GM18499 (cell line): ENCODE data around the gene MEFV.

Source experiments
- ATAC-seq: cut with Tn5 transposase; IDR thresholded peaks from one replicate; pipeline ENCODE4 v1.9.1; 2021; ENCODE audit warnings: moderate number of reproducible peaks; ENCODE audit not compliant: insufficient read depth, unreplicated experiment

Gene MEFV

GRCh38 chr16:3268294-3268693 lies 11.9 kb upstream of the MEFV start:
- ATAC-seq, result no peak

- ATAC-seq, result no peak
Measured at GRCh38 chr16:3266873-3267537, 10.6 kb upstream of the MEFV start.

- ATAC-seq, result peak; percentile 60
Measured at GRCh38 chr16:3264137-3265036, 8.0 kb upstream of the MEFV start.

GRCh38 chr16:3262517-3262916 lies 6.1 kb upstream of the MEFV start:
- ATAC-seq, result no peak

GRCh38 chr16:3259836-3260235 lies 3.4 kb upstream of the MEFV start:
- no peak for ATAC-seq

- ATAC-seq, result no peak
Measured at GRCh38 chr16:3256866-3257465, 533 bp upstream of the MEFV start.

- ATAC-seq, result no peak
Measured at GRCh38 chr16:3254309-3254708, 2.1 kb downstream of the MEFV start.

GRCh38 chr16:3252967-3253366 lies 3.5 kb downstream of the MEFV start:
- no peak for ATAC-seq

GRCh38 chr16:3249451-3249850 lies 7.0 kb downstream of the MEFV start:
- no peak for ATAC-seq

GRCh38 chr16:3249020-3249419 lies 7.4 kb downstream of the MEFV start:
- no peak for ATAC-seq

- no peak for ATAC-seq
Measured at GRCh38 chr16:3248596-3248995, 7.8 kb downstream of the MEFV start.

GRCh38 chr16:3246876-3247275 lies 9.6 kb downstream of the MEFV start:
- no peak for ATAC-seq

GRCh38 chr16:3246002-3246401 lies 10.4 kb downstream of the MEFV start:
- ATAC-seq, result no peak

GRCh38 chr16:3243882-3244281 lies 12.6 kb downstream of the MEFV start:
- no peak for ATAC-seq

GRCh38 chr16:3242709-3243108 lies 13.7 kb downstream of the MEFV start:
- ATAC-seq, result no peak

- ATAC-seq, result no peak
Measured at GRCh38 chr16:3241761-3242160, 14.7 kb downstream of the MEFV start.

GRCh38 chr16:3235856-3236669 lies 20.4 kb downstream of the MEFV start:
- ATAC-seq, result no peak

GRCh38 chr16:3234857-3235561 lies 21.4 kb downstream of the MEFV start, which contains the start of gene ZNF200:
Gene ZNF200, minus strand, starts transcription at chr16:3235158. Its CDS starts 1,403 bp downstream, at chr16:3233755.
- ATAC-seq, result peak; percentile 76

- ATAC-seq, result no peak
Measured at GRCh38 chr16:3234543-3234856, 21.9 kb downstream of the MEFV start.
